ENCODE data around the gene COX20.

- TF ChIP-seq CTCF (IDR thresholded peaks at IDR 0.05) (no peak), POLR2A (IDR thresholded peaks at IDR 0.05) (no peak)
Measured at GRCh38 chr1:244878681-244879080, 43.2 kb downstream of the COX20 start.

All from stomach (tissue), 4 donors.